SK-N-MC (cell line): ENCODE measurements around the gene ZNF595.
"Not testable (repeated sequence)": the region's sequence is repeated elsewhere in the genome, so short reads cannot be mapped to it uniquely, and the experiment has no call there.

Source experiments
- EZH2 ChIP-seq: fragments of 200-600 bp; sonication (generic); IDR thresholded peaks from one replicate; pipeline ENCODE4 v1.6.1; 2017; ENCODE audit warnings: antibody characterized with exemption
- POLR2AphosphoS5 ChIP-seq: IDR thresholded peaks from 2 replicates; pipeline ENCODE4 v1.6.1; 2012; ENCODE audit warnings: mild to moderate bottlenecking, low read depth, low read length, borderline replicate concordance

- not testable (repeated sequence) for TF ChIP-seq EZH2, POLR2AphosphoS5
Measured at GRCh38 chr4:27501-27900, 25.6 kb upstream of the ZNF595 start.
